GM12875 (cell line): ENCODE data around the gene PNMA8B.

Experiments
- H3K4me3 ChIP-seq: one replicate; pipeline ENCODE4 v1.5.1; 2011; ENCODE audit warnings: low read depth, low read length, control low read depth
- CTCF ChIP-seq: IDR thresholded peaks from 2 replicates; pipeline ENCODE4 v1.5.1; 2011; ENCODE audit warnings: low read depth, mild to moderate bottlenecking, control low read depth, inconsistent platforms, low read length, moderate library complexity, borderline replicate concordance; ENCODE audit not compliant: insufficient read depth

The PNMA8B gene

GRCh38 chr19:46463516-46463915, 32.2 kb downstream of the PNMA8B start:
- no peak overlapping the region for H3K4me3 ChIP-seq
- no peak for TF ChIP-seq CTCF

DNA sequence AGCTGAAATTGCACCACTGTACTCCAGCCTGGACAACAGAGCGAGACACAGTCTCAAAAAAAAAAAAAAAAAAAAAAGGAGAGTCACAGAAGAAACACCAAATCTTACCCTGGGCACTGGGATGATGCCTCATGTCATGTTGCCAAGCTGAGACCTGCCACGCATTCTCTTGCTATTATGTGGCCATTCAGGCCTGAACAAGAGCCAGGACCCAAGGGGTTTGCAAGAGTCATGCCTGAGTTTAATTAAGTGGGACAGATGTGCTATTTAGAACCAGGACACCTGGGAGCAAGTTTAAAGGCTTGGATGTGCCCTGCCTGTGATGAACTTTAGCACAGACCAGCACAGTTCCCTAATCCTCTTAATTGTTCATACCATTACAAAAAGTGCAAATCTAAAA, 34.1 kb downstream of the PNMA8B start:
- no peak for TF ChIP-seq CTCF
- H3K4me3 ChIP-seq: no peak overlapping the region

GRCh38 chr19:46460981-46461380, 34.7 kb downstream of the PNMA8B start:
- TF ChIP-seq CTCF: no peak
- H3K4me3 ChIP-seq: no peak overlapping the region

- no peak overlapping the region for H3K4me3 ChIP-seq
- TF ChIP-seq CTCF: no peak
These were observed 35.6 kb downstream of the PNMA8B start for GRCh38 chr19:46460055-46460454.

GRCh38 chr19:46456930-46457329, 38.7 kb downstream of the PNMA8B start:
- no peak overlapping the region for H3K4me3 ChIP-seq
- TF ChIP-seq CTCF: no peak

- no peak overlapping the region for H3K4me3 ChIP-seq
- TF ChIP-seq CTCF: no peak
These were observed 41.4 kb downstream of the PNMA8B start for GRCh38 chr19:46454244-46454643.

GRCh38 chr19:46453661-46454060, 42.0 kb downstream of the PNMA8B start:
- no peak overlapping the region for H3K4me3 ChIP-seq

More at GRCh38 chr19:46453661-46454060, 42.0 kb downstream of the PNMA8B start:
- no peak for TF ChIP-seq CTCF
